ENCODE measurements around the gene IL16.
A peak's percentile ranks its signal among the peaks of the same experiment; 100 is the strongest.

IL16 gene

GRCh38 chr15:81288040-81288439, 91.4 kb downstream of the IL16 start:
- H3K79me2 ChIP-seq (ENCODE audit: insufficient read depth, low read length), result no peaks in the 10 kb centered on the region
- no peak overlapping the region for H3K4me3 ChIP-seq (ENCODE audit: low read depth in 1 of 2, low read length in 2 of 2)
- no peaks in the 10 kb centered on the region for H3K9me3 ChIP-seq (ENCODE audit: insufficient read depth, low read length, severe bottlenecking)
- no peaks in the 10 kb centered on the region for H3K36me3 ChIP-seq (ENCODE audit: insufficient read depth, low read length)
- H3K4me1 ChIP-seq (ENCODE audit: insufficient read depth, low read length), result peaks cover 35% of the 10 kb centered on the region
- no peaks in the 10 kb centered on the region for H3K27me3 ChIP-seq (ENCODE audit: insufficient read depth, low read length, poor library complexity)
- H3K9ac ChIP-seq (ENCODE audit: low read depth, low read length), result no peak overlapping the region
- H2AFZ ChIP-seq (ENCODE audit: low read depth, low read length), result no peak overlapping the region
- H3K27ac ChIP-seq (ENCODE audit: low read length), result no peak overlapping the region
- no peak overlapping the region for H3K4me2 ChIP-seq (ENCODE audit: insufficient read depth, low read length)
- DNase-seq (no peak), ATAC-seq (ENCODE audit: insufficient read depth, low read depth) (no peak)
- no peak for TF ChIP-seq EZH2 (IDR thresholded peaks at IDR 0.05; ENCODE audit: borderline replicate concordance, low read depth, low read length, severe bottlenecking)
- no peak for TF ChIP-seq CTCF (IDR thresholded peaks at IDR 0.05; ENCODE audit: borderline replicate concordance, extremely low read depth, low read length, poor library complexity, severe bottlenecking)
- no peaks in the 10 kb centered on the region for H4K20me1 ChIP-seq (ENCODE audit: insufficient read depth, low read length)

- Histone ChIP-seq H3K4me1 (ENCODE audit: insufficient read depth, low read length) (peaks cover 41% of the 10 kb centered on the region), H3K4me3 (ENCODE audit: low read depth in 1 of 2, low read length in 2 of 2) (no peak overlapping the region), H3K36me3 (ENCODE audit: insufficient read depth, low read length) (no peaks in the 10 kb centered on the region), H3K27me3 (ENCODE audit: insufficient read depth, low read length, poor library complexity) (no peaks in the 10 kb centered on the region), H3K9ac (ENCODE audit: low read depth, low read length) (no peak overlapping the region), H2AFZ (ENCODE audit: low read depth, low read length) (0 out of 2 replicates have a peak overlapping the region, but pooled peaks have one; percentile 17), H3K4me2 (ENCODE audit: insufficient read depth, low read length) (no peak overlapping the region), H3K27ac (ENCODE audit: low read length) (no peak overlapping the region), H3K79me2 (ENCODE audit: insufficient read depth, low read length) (no peaks in the 10 kb centered on the region), H4K20me1 (ENCODE audit: insufficient read depth, low read length) (no peaks in the 10 kb centered on the region), H3K9me3 (ENCODE audit: insufficient read depth, low read length, severe bottlenecking) (no peaks in the 10 kb centered on the region)
- TF ChIP-seq CTCF (IDR thresholded peaks at IDR 0.05; ENCODE audit: borderline replicate concordance, extremely low read depth, low read length, poor library complexity, severe bottlenecking) (no peak), EZH2 (IDR thresholded peaks at IDR 0.05; ENCODE audit: borderline replicate concordance, low read depth, low read length, severe bottlenecking) (no peak)
- no peak for DNase-seq
- ATAC-seq (ENCODE audit: insufficient read depth, low read depth), result no peak
Observed at GRCh38 chr15:81288616-81289015, 91.9 kb downstream of the IL16 start.

- H3K4me1 ChIP-seq (ENCODE audit: insufficient read depth, low read length), result peaks cover 54% of the 10 kb centered on the region
Observed at GRCh38 chr15:81289910-81290309, 93.2 kb downstream of the IL16 start.

More at GRCh38 chr15:81289910-81290309, 93.2 kb downstream of the IL16 start:
- DNase-seq, result no peak
- Histone ChIP-seq H3K79me2 (ENCODE audit: insufficient read depth, low read length) (peaks cover 7% of the 10 kb centered on the region), H3K4me3 (ENCODE audit: low read depth in 1 of 2, low read length in 2 of 2) (no peak overlapping the region), H3K4me2 (ENCODE audit: insufficient read depth, low read length) (no peak overlapping the region), H3K9ac (ENCODE audit: low read depth, low read length) (no peak overlapping the region), H3K27me3 (ENCODE audit: insufficient read depth, low read length, poor library complexity) (no peaks in the 10 kb centered on the region), H2AFZ (ENCODE audit: low read depth, low read length) (no peak overlapping the region), H3K27ac (ENCODE audit: low read length) (no peak overlapping the region), H4K20me1 (ENCODE audit: insufficient read depth, low read length) (no peaks in the 10 kb centered on the region), H3K9me3 (ENCODE audit: insufficient read depth, low read length, severe bottlenecking) (no peaks in the 10 kb centered on the region), H3K36me3 (ENCODE audit: insufficient read depth, low read length) (no peaks in the 10 kb centered on the region)
- ATAC-seq (ENCODE audit: insufficient read depth, low read depth), result no peak
- TF ChIP-seq CTCF (IDR thresholded peaks at IDR 0.05; ENCODE audit: borderline replicate concordance, extremely low read depth, low read length, poor library complexity, severe bottlenecking) (no peak), EZH2 (IDR thresholded peaks at IDR 0.05; ENCODE audit: borderline replicate concordance, low read depth, low read length, severe bottlenecking) (no peak)

Measured in DND-41 (cell line).